ENCODE data around the gene ZNF407. TPM values are rescaled to one million over a fixed set of nuclear protein-coding genes. Genes with fewer than 3 reads are reported as not detected.

Gene ZNF407
- total RNA-seq, 1 donor from 2014 or later = 14.7 TPM

GRCh38 chr18:74683573-74683972 is 85.9 kb downstream of the ZNF407 start:
- H3K4me3 Mint-ChIP-seq = no peak overlapping the region
- no peak for TF ChIP-seq CTCF (conservative IDR thresholded peaks at IDR 0.05)
- no peak overlapping the region for H3K27ac Mint-ChIP-seq
- H3K4me1 Mint-ChIP-seq (ENCODE audit: unreplicated experiment) = peaks cover 7% of the 10 kb centered on the region
- no peak for DNase-seq (ENCODE audit: extremely low spot score, unreplicated experiment)
- peaks cover 15% of the 10 kb centered on the region for H3K36me3 Mint-ChIP-seq
- H3K9me3 Mint-ChIP-seq = peaks cover 6% of the 10 kb centered on the region
- H3K27me3 Mint-ChIP-seq = no peaks in the 10 kb centered on the region

GRCh38 chr18:74689251-74689650 is 91.6 kb downstream of the ZNF407 start:
- no peaks in the 10 kb centered on the region for H3K27me3 Mint-ChIP-seq
- DNase-seq (ENCODE audit: extremely low spot score, unreplicated experiment) = no peak
- no peaks in the 10 kb centered on the region for H3K4me1 Mint-ChIP-seq (ENCODE audit: unreplicated experiment)
- H3K9me3 Mint-ChIP-seq = no peaks in the 10 kb centered on the region
- H3K36me3 Mint-ChIP-seq = peaks cover 6% of the 10 kb centered on the region
- TF ChIP-seq CTCF (conservative IDR thresholded peaks at IDR 0.05) = no peak
- H3K27ac Mint-ChIP-seq = no peak overlapping the region
- H3K4me3 Mint-ChIP-seq = no peak overlapping the region

GRCh38 chr18:74692367-74693013 is 94.8 kb downstream of the ZNF407 start:
- H3K27ac Mint-ChIP-seq = no peak overlapping the region
- DNase-seq (ENCODE audit: extremely low spot score, unreplicated experiment) = no peak
- no peaks in the 10 kb centered on the region for H3K36me3 Mint-ChIP-seq
- TF ChIP-seq CTCF (conservative IDR thresholded peaks at IDR 0.05) = no peak
- H3K27me3 Mint-ChIP-seq = no peaks in the 10 kb centered on the region
- no peak overlapping the region for H3K4me3 Mint-ChIP-seq
- no peaks in the 10 kb centered on the region for H3K9me3 Mint-ChIP-seq
- H3K4me1 Mint-ChIP-seq (ENCODE audit: unreplicated experiment) = no peaks in the 10 kb centered on the region

GRCh38 chr18:74694436-74694835 is 96.8 kb downstream of the ZNF407 start:
- H3K4me1 Mint-ChIP-seq (ENCODE audit: unreplicated experiment) = peaks cover 5% of the 10 kb centered on the region
- no peaks in the 10 kb centered on the region for H3K9me3 Mint-ChIP-seq
- H3K27ac Mint-ChIP-seq = no peak overlapping the region
- H3K27me3 Mint-ChIP-seq = no peaks in the 10 kb centered on the region
- no peak for TF ChIP-seq CTCF (conservative IDR thresholded peaks at IDR 0.05)
- no peak overlapping the region for H3K4me3 Mint-ChIP-seq
- no peaks in the 10 kb centered on the region for H3K36me3 Mint-ChIP-seq
- no peak for DNase-seq (ENCODE audit: extremely low spot score, unreplicated experiment)

GRCh38 chr18:74695170-74695569 is 97.5 kb downstream of the ZNF407 start:
- DNase-seq (ENCODE audit: extremely low spot score, unreplicated experiment) = no peak
- Mint-ChIP-seq H3K27me3 (no peaks in the 10 kb centered on the region), H3K9me3 (no peaks in the 10 kb centered on the region), H3K36me3 (no peaks in the 10 kb centered on the region), H3K4me1 (ENCODE audit: unreplicated experiment) (peaks cover 5% of the 10 kb centered on the region), H3K27ac (no peak overlapping the region), H3K4me3 (no peak overlapping the region)
- TF ChIP-seq CTCF (conservative IDR thresholded peaks at IDR 0.05) = no peak

- H3K27ac Mint-ChIP-seq = no peak overlapping the region
- no peak for TF ChIP-seq CTCF (conservative IDR thresholded peaks at IDR 0.05)
- H3K4me3 Mint-ChIP-seq = no peak overlapping the region
- peaks cover 5% of the 10 kb centered on the region for H3K4me1 Mint-ChIP-seq (ENCODE audit: unreplicated experiment)
- H3K27me3 Mint-ChIP-seq = no peaks in the 10 kb centered on the region
- H3K9me3 Mint-ChIP-seq = no peaks in the 10 kb centered on the region
- no peak for DNase-seq (ENCODE audit: extremely low spot score, unreplicated experiment)
- no peaks in the 10 kb centered on the region for H3K36me3 Mint-ChIP-seq
Measured at GRCh38 chr18:74698881-74699280, 101.2 kb downstream of the ZNF407 start.

Measured in type B pancreatic cell (in vitro differentiated cells).